ENCODE results near the gene ADAM10.

The ADAM10 gene

DNA sequence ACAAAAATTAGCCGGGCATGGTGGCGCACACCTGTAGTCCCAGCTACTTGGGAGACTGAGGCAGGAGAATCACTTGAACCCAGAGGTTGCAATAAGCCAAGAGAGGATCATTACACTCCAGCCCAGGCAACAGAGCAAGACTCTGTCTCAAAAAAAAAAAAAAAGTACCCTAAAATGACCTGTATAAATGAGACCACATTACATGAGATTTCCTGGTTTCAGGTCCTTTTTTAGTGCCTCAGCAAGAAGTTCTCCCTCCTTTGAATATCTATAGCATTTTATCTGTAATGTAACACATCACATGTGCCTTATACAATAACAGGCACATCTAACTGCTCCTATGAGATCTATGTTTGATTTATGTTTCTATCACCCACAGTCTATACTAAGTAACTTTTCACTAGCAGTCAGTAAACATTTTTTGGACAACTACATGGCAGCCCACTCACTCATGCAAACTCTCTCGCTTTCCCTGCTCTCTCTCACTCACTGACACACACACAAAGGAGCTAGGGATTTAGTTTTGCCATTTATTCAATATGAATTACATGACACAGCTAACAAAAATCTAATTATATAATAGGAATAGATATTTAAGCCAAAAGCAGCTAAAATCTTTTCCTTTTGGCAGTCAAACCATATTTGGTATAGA, 34.1 kb downstream of the ADAM10 start:
- no peak for DNase-seq

DNA sequence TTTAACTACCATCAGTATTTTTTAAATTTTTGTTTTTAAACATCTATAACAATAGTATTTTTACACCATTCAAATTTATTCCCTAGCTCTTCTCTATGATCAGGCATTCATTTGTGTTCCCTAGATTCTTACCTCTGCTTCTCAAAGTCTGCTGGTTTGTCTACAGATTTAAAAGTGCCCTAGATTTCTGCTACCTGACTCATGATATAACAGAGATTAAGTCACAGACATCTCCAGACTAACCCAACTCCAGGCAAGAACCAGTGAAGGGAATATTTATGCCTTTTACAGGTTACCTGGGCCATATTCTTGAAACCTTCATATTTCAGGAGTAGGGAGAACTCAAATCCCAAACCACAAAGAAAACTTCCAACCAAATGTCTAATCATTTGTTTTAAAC, 38.8 kb downstream of the ADAM10 start:
- no peak for DNase-seq

GRCh38 chr15:58707397-58707796, 42.1 kb downstream of the ADAM10 start:
- DNase-seq, result no peak

GRCh38 chr15:58705105-58705504, 44.4 kb downstream of the ADAM10 start:
- no peak for DNase-seq

GRCh38 chr15:58704155-58704865, 45.2 kb downstream of the ADAM10 start:
- DNase-seq, result no peak

DNA sequence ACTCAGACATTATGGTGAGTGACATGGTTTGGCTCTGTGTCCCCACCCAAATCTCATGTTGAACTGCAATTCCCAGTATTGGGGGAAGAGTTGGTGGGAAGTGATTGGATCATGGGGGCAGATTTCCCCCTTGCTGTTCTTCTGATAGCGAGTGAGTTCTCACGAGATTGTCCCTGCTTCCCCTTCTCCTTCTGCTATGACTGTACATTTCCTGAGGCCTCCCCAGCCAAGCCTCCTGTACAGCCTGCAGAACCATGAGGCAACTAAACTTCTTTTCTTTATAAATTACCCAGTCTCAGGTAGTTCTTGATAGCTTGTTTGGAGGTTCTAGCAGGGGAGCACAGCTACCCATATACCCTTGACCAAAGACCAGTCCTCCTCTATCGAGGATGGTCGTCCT, 45.9 kb downstream of the ADAM10 start:
- no peak for DNase-seq

GRCh38 chr15:58702233-58702632, 47.3 kb downstream of the ADAM10 start:
- no peak for DNase-seq

DNA sequence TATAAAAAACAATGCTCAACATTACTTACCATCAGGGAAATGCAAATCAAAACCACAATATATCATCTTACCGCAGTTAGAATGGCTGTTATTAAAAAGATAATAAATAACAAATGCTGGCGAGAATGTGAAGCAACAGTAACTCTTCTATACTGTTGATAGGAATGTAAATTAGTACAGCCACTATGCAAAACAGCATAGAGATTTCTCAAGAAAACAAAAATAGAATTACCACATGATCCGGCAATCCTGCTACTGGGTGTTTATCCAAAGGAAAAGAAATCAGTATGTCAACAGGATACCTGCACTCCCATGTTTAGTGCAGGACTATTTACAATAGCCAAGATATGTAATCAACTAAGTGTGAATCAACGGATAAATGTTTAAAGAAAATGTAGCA, 48.1 kb downstream of the ADAM10 start:
- no peak for DNase-seq

- DNase-seq, result no peak
Measured at GRCh38 chr15:58699769-58700168, 49.7 kb downstream of the ADAM10 start.

GRCh38 chr15:58698887-58699641, 50.4 kb downstream of the ADAM10 start:
- no peak for DNase-seq

GRCh38 chr15:58697220-58697619, 52.3 kb downstream of the ADAM10 start:
- no peak for DNase-seq

GRCh38 chr15:58696738-58697137, 52.8 kb downstream of the ADAM10 start:
- no peak for DNase-seq

DNA sequence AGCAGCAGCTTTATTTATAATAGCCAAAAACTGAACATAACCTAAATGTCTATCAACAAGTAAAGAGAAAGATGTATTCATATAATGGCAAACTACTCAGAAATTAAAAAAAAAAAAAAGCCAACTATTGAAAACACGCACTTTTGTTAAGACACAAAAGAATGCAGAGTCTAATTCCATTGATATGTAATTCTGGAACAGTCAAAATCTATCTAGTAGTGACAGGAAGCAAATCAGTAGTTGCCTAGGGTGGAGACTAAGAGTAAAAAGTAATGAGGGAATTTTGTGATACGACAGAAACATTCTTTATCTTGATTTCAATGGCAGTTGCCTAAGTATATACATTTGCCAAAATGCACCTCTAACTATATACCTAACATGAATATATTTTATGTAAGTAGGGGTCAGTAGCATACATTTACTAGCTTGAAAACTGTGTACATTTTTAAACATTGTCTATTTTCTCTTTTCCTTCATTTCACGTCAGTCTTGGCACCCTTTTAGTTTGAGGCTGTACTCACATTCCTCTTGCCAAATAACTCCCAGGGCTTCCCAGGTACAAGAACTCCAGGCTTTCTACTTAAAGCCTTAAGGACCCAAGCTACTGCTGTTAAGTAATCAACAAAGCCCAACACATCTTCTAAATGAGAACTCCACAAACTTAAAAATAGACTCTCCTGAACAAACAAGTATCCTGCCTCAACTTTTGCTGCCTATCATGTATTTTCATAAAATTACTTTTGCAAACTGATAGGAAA, 54.7 kb downstream of the ADAM10 start:
- DNase-seq, result no peak

DNA sequence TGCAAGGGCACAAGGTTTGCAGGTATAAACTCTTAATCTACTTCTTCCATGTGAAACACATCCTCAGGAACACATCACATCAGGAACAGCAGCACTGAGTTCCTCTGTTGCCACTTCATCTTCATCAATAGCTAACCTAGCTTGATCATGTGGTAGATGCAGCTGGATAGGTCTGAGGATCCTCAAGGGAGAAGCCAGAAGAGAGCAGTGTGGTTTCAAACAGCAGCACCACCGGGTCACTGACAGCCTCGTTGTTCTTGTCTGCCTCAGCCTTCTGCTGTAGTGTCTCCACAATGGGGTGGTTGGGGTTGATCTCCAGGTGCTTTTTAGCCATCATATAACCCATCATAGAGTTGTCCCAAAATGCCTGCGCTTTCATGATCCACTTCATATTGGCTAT, 58.8 kb downstream of the ADAM10 start:
- no peak for DNase-seq

GRCh38 chr15:58689646-58690045, 59.9 kb downstream of the ADAM10 start:
- DNase-seq, result no peak

- no peak for DNase-seq
Measured at GRCh38 chr15:58686286-58686685, 63.2 kb downstream of the ADAM10 start.

DNA sequence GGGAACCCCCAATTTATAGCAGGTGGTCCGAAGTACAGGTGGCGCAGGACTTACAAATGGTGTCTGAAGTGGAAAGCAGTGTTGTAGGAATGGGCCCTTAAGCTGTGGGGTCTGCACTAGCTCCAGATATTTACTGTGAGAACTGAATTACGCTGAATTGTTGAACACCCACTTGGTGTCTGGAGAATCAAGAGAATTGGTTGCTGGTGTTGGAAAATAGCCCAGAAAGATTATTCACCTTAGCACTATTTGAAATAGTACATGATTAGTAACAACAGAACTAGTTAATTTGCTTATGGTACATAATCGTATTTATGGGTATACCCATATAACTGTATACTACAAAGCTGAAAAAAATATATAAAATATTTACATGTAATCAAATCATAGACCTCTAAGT, 64.8 kb downstream of the ADAM10 start:
- no peak for DNase-seq

GRCh38 chr15:58684036-58684710, 65.3 kb downstream of the ADAM10 start:
- no peak for DNase-seq

GRCh38 chr15:58682234-58682633, 67.3 kb downstream of the ADAM10 start:
- DNase-seq, result no peak

GRCh38 chr15:58678683-58679082, 70.8 kb downstream of the ADAM10 start:
- no peak for DNase-seq

GRCh38 chr15:58677426-58677825, 72.1 kb downstream of the ADAM10 start:
- no peak for DNase-seq

DNA sequence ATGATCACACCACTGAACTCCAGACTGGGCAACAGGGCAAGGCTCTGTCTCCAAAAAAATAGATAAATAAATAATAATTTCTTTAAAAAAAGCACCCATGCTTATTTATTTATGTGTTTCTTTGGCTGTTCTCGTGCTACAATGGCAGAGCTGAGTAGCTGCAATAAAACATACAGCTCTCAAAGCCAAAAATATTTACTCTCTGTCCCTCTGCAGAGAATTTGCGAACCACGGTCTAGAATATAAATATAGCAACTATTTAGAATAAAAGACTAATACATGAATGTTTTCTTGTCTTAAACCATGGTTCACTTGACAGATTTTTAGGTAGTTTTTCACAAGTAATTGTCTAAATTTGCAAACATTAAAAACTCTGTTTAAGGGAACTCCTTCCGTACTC, 72.7 kb downstream of the ADAM10 start:
- DNase-seq, result no peak

DNA sequence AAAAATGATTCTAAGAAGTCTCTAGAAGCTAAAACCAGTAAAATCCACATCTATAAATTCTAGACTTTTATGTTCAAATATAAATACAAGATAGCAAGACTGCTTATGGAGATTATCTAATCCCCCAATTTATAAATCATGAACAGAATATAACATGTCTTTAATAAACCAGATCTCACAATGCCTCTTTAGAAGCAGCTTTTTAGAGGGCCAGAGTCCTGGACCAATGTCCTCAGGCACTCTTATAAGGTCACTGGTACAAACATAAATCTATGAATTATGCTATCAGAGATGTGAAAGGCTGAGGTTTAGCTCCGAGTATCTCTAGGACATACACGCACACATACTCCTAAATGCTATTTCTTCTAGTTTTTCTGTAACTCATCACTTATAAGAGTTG, 78.3 kb downstream of the ADAM10 start:
- no peak for DNase-seq

All from DMS79 (cell line).